Type B pancreatic cell (in vitro differentiated cells): ENCODE results near the gene ROPN1. TPM values are rescaled to one million over a fixed set of nuclear protein-coding genes. Genes with fewer than 3 reads are reported as not detected.

Source experiments
- DNase-seq: peaks from one replicate; pipeline ENCODE4 v3.0.0; 2021; ENCODE audit warnings: mixed read lengths; ENCODE audit not compliant: unreplicated experiment; ENCODE audit errors: extremely low spot score
- H3K27ac Mint-ChIP-seq: 2 replicates; pipeline ENCODE4 v1.8.0; 2021; ENCODE audit warnings: mild to moderate bottlenecking, mixed read lengths
- H3K27me3 Mint-ChIP-seq: 2 replicates; pipeline ENCODE4 v1.8.0; 2021; ENCODE audit warnings: mixed read lengths
- H3K36me3 Mint-ChIP-seq: 2 replicates; pipeline ENCODE4 v1.8.0; 2021; ENCODE audit warnings: mixed read lengths
- H3K4me1 Mint-ChIP-seq: one replicate; pipeline ENCODE4 v1.8.0; 2021; ENCODE audit warnings: mixed read lengths; ENCODE audit not compliant: unreplicated experiment
- H3K4me3 Mint-ChIP-seq: 2 replicates; pipeline ENCODE4 v1.8.0; 2021; ENCODE audit warnings: mild to moderate bottlenecking, mixed read lengths
- H3K9me3 Mint-ChIP-seq: 2 replicates; pipeline ENCODE4 v1.8.0; 2021; ENCODE audit warnings: mixed read lengths
- CTCF ChIP-seq: fragments of 200-600 bp; sonication (generic); conservative IDR thresholded peaks from 2 replicates; pipeline ENCODE4 v1.5.0; 2021; ENCODE audit warnings: antibody characterized with exemption, mild to moderate bottlenecking
- total RNA-seq: library from RNA; stranded (reverse); gene quantifications from 2 replicates; pipeline ENCODE4 v1.2.1, GENCODE V29; 2021; ENCODE audit warnings: low replicate concordance

The ROPN1 gene
- total RNA-seq, 1 donor from 2014 or later: not detected

GRCh38 chr3:123949641-123950040 is 42.3 kb downstream of the ROPN1 start:
- Mint-ChIP-seq H3K9me3 (no peaks in the 10 kb centered on the region), H3K36me3 (peaks cover 45% of the 10 kb centered on the region), H3K27me3 (no peaks in the 10 kb centered on the region), H3K27ac (no peak overlapping the region), H3K4me1 (peaks cover 5% of the 10 kb centered on the region), H3K4me3 (no peak overlapping the region)
- no peak for TF ChIP-seq CTCF
- DNase-seq: no peak

GRCh38 chr3:123948449-123948848 is 43.5 kb downstream of the ROPN1 start:
- DNase-seq: no peak
- Mint-ChIP-seq H3K27me3 (no peaks in the 10 kb centered on the region), H3K9me3 (no peaks in the 10 kb centered on the region), H3K36me3 (peaks cover 44% of the 10 kb centered on the region), H3K4me3 (no peak overlapping the region), H3K27ac (no peak overlapping the region), H3K4me1 (no peaks in the 10 kb centered on the region)
- no peak for TF ChIP-seq CTCF

GRCh38 chr3:123947482-123947881 is 44.4 kb downstream of the ROPN1 start:
- Mint-ChIP-seq H3K36me3 (peaks cover 40% of the 10 kb centered on the region), H3K27ac (no peak overlapping the region), H3K9me3 (no peaks in the 10 kb centered on the region), H3K4me3 (no peak overlapping the region), H3K27me3 (no peaks in the 10 kb centered on the region), H3K4me1 (no peaks in the 10 kb centered on the region)
- no peak for DNase-seq
- no peak for TF ChIP-seq CTCF

- H3K9me3 Mint-ChIP-seq: no peaks in the 10 kb centered on the region
- no peak overlapping the region for H3K27ac Mint-ChIP-seq
- H3K36me3 Mint-ChIP-seq: peaks cover 22% of the 10 kb centered on the region
- no peak overlapping the region for H3K4me3 Mint-ChIP-seq
- no peak for TF ChIP-seq CTCF
- H3K27me3 Mint-ChIP-seq: no peaks in the 10 kb centered on the region
- no peak for DNase-seq
- H3K4me1 Mint-ChIP-seq: no peaks in the 10 kb centered on the region
Observed at GRCh38 chr3:123941542-123941941, 50.4 kb downstream of the ROPN1 start.

- Mint-ChIP-seq H3K36me3 (peaks cover 20% of the 10 kb centered on the region), H3K4me3 (no peak overlapping the region), H3K27ac (no peak overlapping the region), H3K4me1 (no peaks in the 10 kb centered on the region), H3K27me3 (no peaks in the 10 kb centered on the region), H3K9me3 (no peaks in the 10 kb centered on the region)
- peak; percentile 39 for TF ChIP-seq CTCF
- no peak for DNase-seq
Observed at GRCh38 chr3:123941121-123941520, 50.8 kb downstream of the ROPN1 start.

GRCh38 chr3:123939706-123940105 is 52.2 kb downstream of the ROPN1 start:
- no peak for TF ChIP-seq CTCF
- peaks cover 15% of the 10 kb centered on the region for H3K36me3 Mint-ChIP-seq
- H3K27ac Mint-ChIP-seq: no peak overlapping the region
- no peaks in the 10 kb centered on the region for H3K27me3 Mint-ChIP-seq
- H3K4me3 Mint-ChIP-seq: no peak overlapping the region
- DNase-seq: no peak
- no peaks in the 10 kb centered on the region for H3K9me3 Mint-ChIP-seq
- H3K4me1 Mint-ChIP-seq: no peaks in the 10 kb centered on the region
